ENCODE measurements around the gene PSMG1. TPM values are rescaled to one million over a fixed set of nuclear protein-coding genes. Genes with fewer than 3 reads are reported as not detected.
A peak's percentile ranks its signal among the peaks of the same experiment; 100 is the strongest.
"Not testable (repeated sequence)": the region's sequence is repeated elsewhere in the genome, so short reads cannot be mapped to it uniquely, and the experiment has no call there.

PSMG1 gene
- total RNA-seq, 1 experiment from 2014 or later: 156 TPM

- in situ Hi-C loops (cut with HindIII; ENCODE audit: low pct_unique_long_range_greater_than_20kb, low sequenced_read_pairs): no loop called here
Measured at GRCh38 chr21:39169906-39170305, 13.3 kb downstream of the PSMG1 start.

GRCh38 chr21:39168800-39169199 lies 14.5 kb downstream of the PSMG1 start:
- in situ Hi-C loops (cut with HindIII; ENCODE audit: low pct_unique_long_range_greater_than_20kb, low sequenced_read_pairs): no loop called here
- DNase-seq (ENCODE audit: low read depth): no peak

More at GRCh38 chr21:39169906-39170305, 13.3 kb downstream of the PSMG1 start:
- no peak for DNase-seq (ENCODE audit: low read depth)

- in situ Hi-C loops (cut with HindIII; ENCODE audit: low pct_unique_long_range_greater_than_20kb, low sequenced_read_pairs): no loop called here
- no peak for DNase-seq (ENCODE audit: low read depth)
Measured at GRCh38 chr21:39164523-39164922, 18.7 kb downstream of the PSMG1 start.

GRCh38 chr21:39161064-39161463 lies 22.2 kb downstream of the PSMG1 start:
- in situ Hi-C loops (cut with HindIII; ENCODE audit: low pct_unique_long_range_greater_than_20kb, low sequenced_read_pairs): no loop called here
- DNase-seq (ENCODE audit: low read depth): no peak

GRCh38 chr21:39159342-39160063 lies 23.7 kb downstream of the PSMG1 start:
- no peak for DNase-seq (ENCODE audit: low read depth)
- in situ Hi-C loops (cut with HindIII; ENCODE audit: low pct_unique_long_range_greater_than_20kb, low sequenced_read_pairs): no loop called here

- DNase-seq (ENCODE audit: low read depth); in situ Hi-C loops (cut with HindIII; ENCODE audit: low pct_unique_long_range_greater_than_20kb, low sequenced_read_pairs): not testable (repeated sequence)
Measured at GRCh38 chr21:39157241-39157640, 26.0 kb downstream of the PSMG1 start.

GRCh38 chr21:39156024-39156423 lies 27.2 kb downstream of the PSMG1 start:
- DNase-seq (ENCODE audit: low read depth): peak; percentile 13
- in situ Hi-C loops (cut with HindIII; ENCODE audit: low pct_unique_long_range_greater_than_20kb, low sequenced_read_pairs): no loop called here

GRCh38 chr21:39155578-39155977 lies 27.7 kb downstream of the PSMG1 start:
- no peak for DNase-seq (ENCODE audit: low read depth)
- in situ Hi-C loops (cut with HindIII; ENCODE audit: low pct_unique_long_range_greater_than_20kb, low sequenced_read_pairs): no loop called here

- in situ Hi-C loops (cut with HindIII; ENCODE audit: low pct_unique_long_range_greater_than_20kb, low sequenced_read_pairs): no loop called here
- no peak for DNase-seq (ENCODE audit: low read depth)
Measured at GRCh38 chr21:39153842-39154241, 29.4 kb downstream of the PSMG1 start.

GRCh38 chr21:39153373-39153772 lies 29.9 kb downstream of the PSMG1 start:
- in situ Hi-C loops (cut with HindIII; ENCODE audit: low pct_unique_long_range_greater_than_20kb, low sequenced_read_pairs): no loop called here
- no peak for DNase-seq (ENCODE audit: low read depth)

- DNase-seq (ENCODE audit: low read depth): no peak
- in situ Hi-C loops (cut with HindIII; ENCODE audit: low pct_unique_long_range_greater_than_20kb, low sequenced_read_pairs): no loop called here
Measured at GRCh38 chr21:39152271-39152670, 31.0 kb downstream of the PSMG1 start.

GRCh38 chr21:39150877-39151276 lies 32.4 kb downstream of the PSMG1 start:
- DNase-seq (ENCODE audit: low read depth): no peak
- in situ Hi-C loops (cut with HindIII; ENCODE audit: low pct_unique_long_range_greater_than_20kb, low sequenced_read_pairs): no loop called here

GRCh38 chr21:39150316-39150715 lies 32.9 kb downstream of the PSMG1 start:
- in situ Hi-C loops (cut with HindIII; ENCODE audit: low pct_unique_long_range_greater_than_20kb, low sequenced_read_pairs): no loop called here
- no peak for DNase-seq (ENCODE audit: low read depth)

- no peak for DNase-seq (ENCODE audit: low read depth)
- in situ Hi-C loops (cut with HindIII; ENCODE audit: low pct_unique_long_range_greater_than_20kb, low sequenced_read_pairs): no loop called here
Measured at GRCh38 chr21:39149882-39150281, 33.4 kb downstream of the PSMG1 start.

- DNase-seq (ENCODE audit: low read depth): no peak
- in situ Hi-C loops (cut with HindIII; ENCODE audit: low pct_unique_long_range_greater_than_20kb, low sequenced_read_pairs): no loop called here
Measured at GRCh38 chr21:39148975-39149374, 34.3 kb downstream of the PSMG1 start.

GRCh38 chr21:39144191-39144590 lies 39.1 kb downstream of the PSMG1 start:
- no peak for DNase-seq (ENCODE audit: low read depth)
- in situ Hi-C loops (cut with HindIII; ENCODE audit: low pct_unique_long_range_greater_than_20kb, low sequenced_read_pairs): no loop called here

- DNase-seq (ENCODE audit: low read depth): no peak
- in situ Hi-C loops (cut with HindIII; ENCODE audit: low pct_unique_long_range_greater_than_20kb, low sequenced_read_pairs): no loop called here
Measured at GRCh38 chr21:39142972-39143371, 40.3 kb downstream of the PSMG1 start.

GRCh38 chr21:39141502-39141901 lies 41.7 kb downstream of the PSMG1 start:
- in situ Hi-C loops (cut with HindIII; ENCODE audit: low pct_unique_long_range_greater_than_20kb, low sequenced_read_pairs): no loop called here
- DNase-seq (ENCODE audit: low read depth): no peak

GRCh38 chr21:39137248-39138178 lies 45.7 kb downstream of the PSMG1 start:
- DNase-seq (ENCODE audit: low read depth): no peak
- in situ Hi-C loops (cut with HindIII; ENCODE audit: low pct_unique_long_range_greater_than_20kb, low sequenced_read_pairs): no loop called here
